Measurements from ENCODE around the gene RAPGEFL1. TPM values are rescaled to one million over a fixed set of nuclear protein-coding genes. Genes with fewer than 3 reads are reported as not detected.

The RAPGEFL1 gene
- total and polyA plus RNA-seq, 2 donors (not counting 3 experiments of a cell fraction or from before 2014, with no cell fraction given): 8.6 to 11.8 TPM

DNA sequence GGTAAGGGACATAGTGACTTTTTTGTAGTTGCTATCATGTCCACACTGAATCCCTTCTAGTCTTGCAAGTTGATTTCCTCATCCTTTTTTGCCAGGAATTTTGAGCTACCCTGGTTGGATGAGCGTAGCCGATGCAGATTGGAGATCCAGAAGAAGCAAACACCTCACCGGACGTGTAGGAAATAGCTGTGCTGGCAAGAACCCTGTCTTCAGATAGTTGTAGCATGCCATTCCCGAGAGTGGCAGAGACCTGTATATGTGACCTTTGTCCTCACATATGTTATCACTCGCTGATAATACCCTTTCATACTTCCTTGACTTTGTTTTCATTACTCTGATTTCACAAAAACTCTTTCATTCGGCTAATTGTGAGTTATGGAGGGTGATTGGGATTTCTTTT, 43.1 kb upstream of the RAPGEFL1 start:
- BruUV-seq (replicated peaks): no TSS peak
- FAIRE-seq (peak; percentile 79), DNase-seq (ENCODE audit: low read depth, low spot score) (peak; percentile 47)
- H3K9me3 ChIP-seq (replicated peaks; ENCODE audit: control insufficient read depth, insufficient read depth, low read length): no peaks in the 10 kb centered on the region
- H3K4me3 ChIP-seq (replicated peaks in 1 of 3; ENCODE audit: insufficient read depth in 1 of 3, low read depth in 1 of 3, low read length in 3 of 3): peak overlapping the region in 1 of 3 experiments; percentile 2
- H3K79me2 ChIP-seq (ENCODE audit: control insufficient read depth, insufficient read depth, low read length): peaks cover 10% of the 10 kb centered on the region
- H3K9me1 ChIP-seq (replicated peaks; ENCODE audit: control insufficient read depth, extremely low read depth, insufficient read depth, low read length): no peaks in the 10 kb centered on the region
- H3K27me3 ChIP-seq (ENCODE audit: control insufficient read depth in 2 of 2, insufficient read depth in 2 of 2, low read length in 2 of 2): no peaks in the 10 kb centered on the region
- H3K4me2 ChIP-seq (ENCODE audit: insufficient read depth, low read length): peak overlapping the region; percentile 42
- intact Hi-C loops (cut with micrococcal nuclease) (no loop called here), dilution Hi-C loops (cut with MboI; ENCODE audit: extremely low pct_ligation_motif_present, low sequenced_read_pairs) (no loop called here)
- no peak overlapping the region for H2AFZ ChIP-seq (ENCODE audit: low read depth, low read length)
- ChIA-PET POLR2A (interaction anchor here (1.2 kb wide), 1 partner anchor 12 kb away, joined by 3 read pairs; no protein-coding TSS in a partner anchor), CTCF (interaction anchor here (0.5 to 2.1 kb wide), 6 partner anchors 11 to 1788 kb away, joined by 3 to 17 read pairs (median 4); partner anchors contain the start of genes MED24 and MSL1)
- no peak overlapping the region for H3K9ac ChIP-seq (replicated peaks; ENCODE audit: extremely low read depth, insufficient read depth, low read length)
- H4K20me1 ChIP-seq (replicated peaks; ENCODE audit: control insufficient read depth, extremely low read depth, insufficient read depth, low read length): peaks cover 5% of the 10 kb centered on the region
- peaks cover 41 to 44% of the 10 kb centered on the region in 2 experiments for H3K36me3 ChIP-seq (ENCODE audit: control insufficient read depth in 2 of 2, extremely low read depth in 1 of 2, insufficient read depth in 2 of 2, low read length in 2 of 2)
- H3K4me1 ChIP-seq (ENCODE audit: control insufficient read depth, extremely low read depth, insufficient read depth, low read length): peaks cover 17% of the 10 kb centered on the region
- TF ChIP-seq, protein P1, sequence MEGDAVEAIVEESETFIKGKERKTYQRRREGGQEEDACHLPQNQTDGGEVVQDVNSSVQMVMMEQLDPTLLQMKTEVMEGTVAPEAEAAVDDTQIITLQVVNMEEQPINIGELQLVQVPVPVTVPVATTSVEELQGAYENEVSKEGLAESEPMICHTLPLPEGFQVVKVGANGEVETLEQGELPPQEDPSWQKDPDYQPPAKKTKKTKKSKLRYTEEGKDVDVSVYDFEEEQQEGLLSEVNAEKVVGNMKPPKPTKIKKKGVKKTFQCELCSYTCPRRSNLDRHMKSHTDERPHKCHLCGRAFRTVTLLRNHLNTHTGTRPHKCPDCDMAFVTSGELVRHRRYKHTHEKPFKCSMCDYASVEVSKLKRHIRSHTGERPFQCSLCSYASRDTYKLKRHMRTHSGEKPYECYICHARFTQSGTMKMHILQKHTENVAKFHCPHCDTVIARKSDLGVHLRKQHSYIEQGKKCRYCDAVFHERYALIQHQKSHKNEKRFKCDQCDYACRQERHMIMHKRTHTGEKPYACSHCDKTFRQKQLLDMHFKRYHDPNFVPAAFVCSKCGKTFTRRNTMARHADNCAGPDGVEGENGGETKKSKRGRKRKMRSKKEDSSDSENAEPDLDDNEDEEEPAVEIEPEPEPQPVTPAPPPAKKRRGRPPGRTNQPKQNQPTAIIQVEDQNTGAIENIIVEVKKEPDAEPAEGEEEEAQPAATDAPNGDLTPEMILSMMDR (IDR thresholded peaks at IDR 0.05; ENCODE audit: extremely low read depth in 1 of 2, insufficient read depth in 1 of 2, low read depth in 1 of 2, low read length in 2 of 2): no peak
- TF ChIP-seq POLR2AphosphoS5 (IDR thresholded peaks at IDR 0.05; ENCODE audit: insufficient read depth, low read depth, low read length) (peak; percentile 48), GATA2 (IDR thresholded peaks at IDR 0.05; ENCODE audit: insufficient read depth, insufficient read length, low read depth, low read length) (peak; percentile 61), FOS (IDR thresholded peaks at IDR 0.05; ENCODE audit: borderline replicate concordance, insufficient read depth, low read length) (no peak)
- peak overlapping the region; percentile 29 for H3K27ac ChIP-seq (ENCODE audit: insufficient read depth, low read depth, low read length)

DNA sequence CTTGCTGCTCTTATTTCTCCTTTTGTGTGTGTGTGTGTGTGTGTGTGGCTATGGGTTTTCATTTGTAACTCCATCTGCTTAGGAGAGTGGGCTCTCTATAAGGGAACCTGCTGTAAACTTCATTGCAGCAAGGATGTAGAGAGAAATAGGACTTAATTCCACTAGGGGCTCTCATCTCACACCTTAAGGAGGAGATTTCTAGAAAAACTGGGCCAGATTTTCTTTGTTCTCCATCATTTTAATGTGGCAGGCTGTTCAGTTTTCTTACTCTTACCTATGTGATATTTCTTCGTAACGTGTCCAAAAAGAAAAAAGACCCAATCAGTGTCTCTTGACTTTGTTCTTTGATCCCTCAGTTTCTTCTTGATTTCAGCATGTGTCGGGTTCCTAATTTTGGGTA, 41.5 kb upstream of the RAPGEFL1 start:
- no TSS peak for BruUV-seq (replicated peaks)
- no peak for DNase-seq (ENCODE audit: low read depth, low spot score)
- POLR2A ChIA-PET: no interaction called here
- H3K79me2 ChIP-seq (ENCODE audit: control insufficient read depth, insufficient read depth, low read length): peaks cover 1% of the 10 kb centered on the region
- H3K9me1 ChIP-seq (replicated peaks; ENCODE audit: control insufficient read depth, extremely low read depth, insufficient read depth, low read length): no peaks in the 10 kb centered on the region
- H4K20me1 ChIP-seq (replicated peaks; ENCODE audit: control insufficient read depth, extremely low read depth, insufficient read depth, low read length): no peaks in the 10 kb centered on the region
- peaks cover 22% of the 10 kb centered on the region for H3K4me1 ChIP-seq (ENCODE audit: control insufficient read depth, extremely low read depth, insufficient read depth, low read length)
- H3K27ac ChIP-seq (ENCODE audit: insufficient read depth, low read depth, low read length): no peak overlapping the region
- CTCF ChIA-PET: interaction anchor here (1.0 kb wide), 2 partner anchors 18 to 21 kb away, joined by 3 read pairs; no protein-coding TSS in a partner anchor
- H2AFZ ChIP-seq (ENCODE audit: low read depth, low read length): no peak overlapping the region
- H3K4me3 ChIP-seq (replicated peaks in 1 of 3; ENCODE audit: insufficient read depth in 1 of 3, low read depth in 1 of 3, low read length in 3 of 3): no peak overlapping the region
- no peak overlapping the region for H3K9ac ChIP-seq (replicated peaks; ENCODE audit: extremely low read depth, insufficient read depth, low read length)
- TF ChIP-seq, protein P2, sequence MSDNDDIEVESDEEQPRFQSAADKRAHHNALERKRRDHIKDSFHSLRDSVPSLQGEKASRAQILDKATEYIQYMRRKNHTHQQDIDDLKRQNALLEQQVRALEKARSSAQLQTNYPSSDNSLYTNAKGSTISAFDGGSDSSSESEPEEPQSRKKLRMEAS (IDR thresholded peaks at IDR 0.05; ENCODE audit: insufficient read depth, insufficient read length): no peak
- TF ChIP-seq POLR2A (IDR thresholded peaks at IDR 0.05; ENCODE audit: low read depth, low read length) (no peak), EZH2 (IDR thresholded peaks at IDR 0.05; ENCODE audit: borderline replicate concordance, low read depth, low read length, severe bottlenecking) (no peak), GATA2 (IDR thresholded peaks at IDR 0.05; ENCODE audit: insufficient read depth, insufficient read length, low read depth, low read length) (no peak), JUN (IDR thresholded peaks at IDR 0.05; ENCODE audit: borderline replicate concordance, insufficient read depth, insufficient read length, low read depth) (no peak), FOS (IDR thresholded peaks at IDR 0.05; ENCODE audit: borderline replicate concordance, insufficient read depth, low read length) (no peak), POLR2AphosphoS5 (IDR thresholded peaks at IDR 0.05; ENCODE audit: insufficient read depth, low read depth, low read length) (no peak), MYC (IDR thresholded peaks at IDR 0.05; ENCODE audit: low read depth, low read length) (no peak)
- TF ChIP-seq, protein P1 (IDR thresholded peaks at IDR 0.05; ENCODE audit: extremely low read depth in 1 of 2, insufficient read depth in 1 of 2, low read depth in 1 of 2, low read length in 2 of 2): no peak
- no peaks in the 10 kb centered on the region for H3K27me3 ChIP-seq (ENCODE audit: control insufficient read depth in 2 of 2, insufficient read depth in 2 of 2, low read length in 2 of 2)
- no peak for FAIRE-seq
- peaks cover 26 to 32% of the 10 kb centered on the region in 2 experiments for H3K36me3 ChIP-seq (ENCODE audit: control insufficient read depth in 2 of 2, extremely low read depth in 1 of 2, insufficient read depth in 2 of 2, low read length in 2 of 2)
- H3K9me3 ChIP-seq (replicated peaks; ENCODE audit: control insufficient read depth, insufficient read depth, low read length): no peaks in the 10 kb centered on the region
- no peak overlapping the region for H3K4me2 ChIP-seq (ENCODE audit: insufficient read depth, low read length)
- dilution Hi-C loops (cut with MboI; ENCODE audit: extremely low pct_ligation_motif_present, low sequenced_read_pairs) (no loop called here), intact Hi-C loops (cut with micrococcal nuclease) (no loop called here)

Measured in endothelial cell of umbilical vein (primary cell).